H1 (cell line): ENCODE data around the gene SERINC5. TPM values are rescaled to one million over a fixed set of nuclear protein-coding genes. Genes with fewer than 3 reads are reported as not detected.
"Not testable (repeated sequence)": the region's sequence is repeated elsewhere in the genome, so short reads cannot be mapped to it uniquely, and the experiment has no call there.

Experiments
- CTCF ChIA-PET: fragments of 300-600 bp; sonication (Branson Sonifier 250); formaldehyde crosslinking; loops from one replicate; lab custom pipeline; 2021; ENCODE audit not compliant: partially characterized antibody; lab: Charles Lee
- POLR2A ChIA-PET: fragments of 300-600 bp; sonication (Branson Sonifier 250); formaldehyde crosslinking; loops from one replicate; lab custom pipeline; 2021; ENCODE audit warnings: inconsistent platforms; ENCODE audit not compliant: partially characterized antibody; lab: Charles Lee
- DNase-seq, 2 experiments: peaks; one replicate each; pipeline versions ENCODE4 v3.0.0 to v3.0.0-alpha.2; 2010 to 2022; ENCODE audit warnings: low spot score in 2 of 2, low read depth in 1 of 2, mixed read lengths in 1 of 2
- FAIRE-seq: peaks from 2 replicates; lab custom pipeline; 2011; peaks lifted over from hg19 to GRCh38; lab: Jason Lieb, UNC
- H2AFZ ChIP-seq: 2 replicates; pipeline ENCODE4 v1.8.1; 2012; ENCODE audit warnings: low read length, inconsistent platforms
- H2AK5ac ChIP-seq: 2 replicates; pipeline ENCODE4 v1.6.1; 2013; ENCODE audit warnings: low read depth, low read length
- H2BK120ac ChIP-seq: replicated peaks from 2 replicates; pipeline ENCODE3; 2013; ENCODE audit warnings: low read depth, low read length, inconsistent platforms
- H2BK12ac ChIP-seq: 2 replicates; pipeline ENCODE4 v1.6.1; 2013; ENCODE audit warnings: low read depth, low read length
- H2BK15ac ChIP-seq: 2 replicates; pipeline ENCODE4 v1.6.1; 2013; ENCODE audit warnings: low read length
- H2BK20ac ChIP-seq: 2 replicates; pipeline ENCODE4 v1.6.1; 2013; ENCODE audit warnings: low read length
- H2BK5ac ChIP-seq: 2 replicates; pipeline ENCODE4 v1.6.1; 2013; ENCODE audit warnings: low read depth, low read length
- H3K14ac ChIP-seq: 2 replicates; pipeline ENCODE4 v1.6.1; 2013; ENCODE audit warnings: inconsistent platforms; ENCODE audit not compliant: insufficient read length
- H3K18ac ChIP-seq: 2 replicates; pipeline ENCODE4 v1.6.1; 2013; ENCODE audit warnings: low read length; ENCODE audit errors: extremely low read depth
- H3K23ac ChIP-seq: 2 replicates; pipeline ENCODE4 v1.6.1; 2013; ENCODE audit warnings: inconsistent platforms; ENCODE audit not compliant: insufficient read length
- H3K23me2 ChIP-seq: 2 replicates; pipeline ENCODE4 v1.6.1; 2013; ENCODE audit warnings: low read depth, low read length
- H3K27ac ChIP-seq: 2 replicates; pipeline ENCODE4 v1.6.1; 2011; ENCODE audit warnings: low read depth, low read length, inconsistent platforms
- H3K27me3 ChIP-seq, 4 experiments: replicated peaks in 1 of 4; 1 replicate in 1 of 4; 2 replicates in 3 of 4; pipeline versions ENCODE4 v1.6.1 to v1.8.1; 2011 to 2013; ENCODE audit warnings: low read length in 3 of 4, mild to moderate bottlenecking in 3 of 4, inconsistent platforms in 2 of 4, mixed read lengths in 2 of 4, moderate library complexity in 1 of 4; ENCODE audit not compliant: control insufficient read depth in 3 of 4, insufficient read depth in 3 of 4; ENCODE audit errors: extremely low read depth in 1 of 4
- H3K36me3 ChIP-seq, 4 experiments: 2 replicates each; pipeline versions ENCODE4 v1.6.1 to v1.8.1; 2011 to 2013; ENCODE audit warnings: mild to moderate bottlenecking in 4 of 4, low read length in 3 of 4, moderate library complexity in 2 of 4, control low read depth in 1 of 4, inconsistent platforms in 1 of 4; ENCODE audit not compliant: insufficient read depth in 4 of 4, control insufficient read depth in 2 of 4
- H3K4ac ChIP-seq: replicated peaks from 2 replicates; pipeline ENCODE3; 2013; ENCODE audit warnings: low read length, low read depth, mixed read lengths, inconsistent platforms; ENCODE audit not compliant: insufficient read length
- H3K4me1 ChIP-seq, 4 experiments: replicated peaks in 1 of 4; 1 replicate in 1 of 4; 2 replicates in 3 of 4; pipeline versions ENCODE4 v1.6.1 to v1.8.1; 2011 to 2013; ENCODE audit warnings: low read length in 3 of 4, inconsistent platforms in 2 of 4, mixed read lengths in 1 of 4; ENCODE audit not compliant: insufficient read depth in 4 of 4, control insufficient read depth in 3 of 4
- H3K4me2 ChIP-seq, 2 experiments: 2 replicates each; pipeline versions ENCODE4 v1.6.1 to v1.8.1; 2011 to 2013; ENCODE audit warnings: low read depth in 2 of 2, low read length in 2 of 2, control low read depth in 1 of 2, inconsistent platforms in 1 of 2, mild to moderate bottlenecking in 1 of 2; ENCODE audit not compliant: insufficient read depth in 1 of 2
- H3K4me3 ChIP-seq, 4 experiments: fragments of 200-600, 300-600 bp in 1 of 4; sonication (generic), shearing (Covaris generic), sonication (Bioruptor Twin) in 1 of 4; 2 replicates each; pipeline versions ENCODE4 v1.5.1 to v1.8.1; 2011 to 2016; ENCODE audit warnings: low read length in 4 of 4, low read depth in 3 of 4, control low read depth in 2 of 4, inconsistent platforms in 2 of 4, mild to moderate bottlenecking in 2 of 4, mixed read lengths in 1 of 4, moderate library complexity in 1 of 4; ENCODE audit not compliant: insufficient read depth in 2 of 4; ENCODE audit errors: extremely low read depth in 1 of 4
- H3K56ac ChIP-seq: replicated peaks from 2 replicates; pipeline ENCODE3; 2013; ENCODE audit warnings: low read depth, mild to moderate bottlenecking, mixed read lengths, low read length, inconsistent platforms; ENCODE audit not compliant: insufficient read length
- H3K79me1 ChIP-seq: 2 replicates; pipeline ENCODE4 v1.6.1; 2013; ENCODE audit warnings: low read depth, low read length, control low read depth
- H3K79me2 ChIP-seq, 2 experiments: 2 replicates each; pipeline versions ENCODE4 v1.6.1 to v1.8.1; 2012 to 2013; ENCODE audit warnings: low read length in 2 of 2, mild to moderate bottlenecking in 2 of 2, inconsistent platforms in 1 of 2; ENCODE audit not compliant: insufficient read depth in 2 of 2, control insufficient read depth in 1 of 2
- H3K9ac ChIP-seq, 4 experiments: replicated peaks in 1 of 4; 1 replicate in 1 of 4; 2 replicates in 3 of 4; pipeline versions ENCODE4 v1.6.1 to v1.8.1; 2011 to 2013; ENCODE audit warnings: low read depth in 3 of 4, low read length in 3 of 4, control low read depth in 2 of 4, mild to moderate bottlenecking in 2 of 4, moderate library complexity in 2 of 4, inconsistent platforms in 1 of 4; ENCODE audit errors: extremely low read depth in 1 of 4
- H3K9me3 ChIP-seq, 2 experiments: 2 replicates each; pipeline versions ENCODE4 v1.6.1 to v1.8.1; 2012 to 2013; ENCODE audit warnings: mild to moderate bottlenecking in 2 of 2, moderate library complexity in 2 of 2, control low read depth in 1 of 2, inconsistent platforms in 1 of 2, low read depth in 1 of 2, low read length in 1 of 2, mixed read lengths in 1 of 2; ENCODE audit not compliant: insufficient read depth in 2 of 2
- H4K20me1 ChIP-seq, 2 experiments: replicated peaks in 1 of 2; 2 replicates each; pipeline versions ENCODE3 to v1.8.1; 2011 to 2013; ENCODE audit warnings: inconsistent platforms in 2 of 2, low read length in 2 of 2, mild to moderate bottlenecking in 1 of 2; ENCODE audit not compliant: insufficient read depth in 2 of 2, control insufficient read depth in 1 of 2
- H4K5ac ChIP-seq: 2 replicates; pipeline ENCODE4 v1.6.1; 2013; ENCODE audit warnings: low read length, low read depth, mixed read lengths, inconsistent platforms; ENCODE audit not compliant: insufficient read length
- H4K8ac ChIP-seq: 2 replicates; pipeline ENCODE4 v1.8.0; 2013; ENCODE audit warnings: mild to moderate bottlenecking, moderate library complexity, low read length, inconsistent platforms; ENCODE audit not compliant: insufficient read depth; ENCODE audit errors: extremely low read depth
- H4K91ac ChIP-seq: replicated peaks from 2 replicates; pipeline ENCODE3; 2013; ENCODE audit warnings: low read length, mixed read lengths, inconsistent platforms; ENCODE audit not compliant: insufficient read length
- WGBS, 2 experiments: shearing (Covaris generic) in 1 of 2; methylation state at CpG; one replicate each; pipeline versions ENCODE4 v1.1.6 to v1.1.7; 2013 to 2015; ENCODE audit warnings: low lambda C conversion rate in 2 of 2, mixed read lengths in 2 of 2, inconsistent platforms in 1 of 2, low coverage in 1 of 2, missing lambda C conversion rate in 1 of 2; ENCODE audit not compliant: insufficient replicate concordance in 2 of 2, insufficient coverage in 1 of 2, insufficient read length in 1 of 2; ENCODE audit errors: extremely low coverage in 1 of 2, missing lambda C conversion rate in 1 of 2; 5-methylcytosine and 5-hydroxymethylcytosine counted together
- polyA plus RNA-seq, 7 experiments: library from polyadenylated mRNA; depleted of rRNA in 3 of 7; stranded (reverse) in 5 of 7; unstranded in 2 of 7; fragments of >200 nt in 5 of 7; fragments of 200-250 nt in 2 of 7; gene quantifications; 1 replicate in 5 of 7; 2 replicates in 1 of 7; 4 replicates in 1 of 7; pipeline versions ENCODE4 v1.2.1 to v1.2.3, GENCODE V29; 2011 to 2013; ENCODE audit warnings: missing spikeins in 2 of 7, mixed read lengths in 2 of 7
- total RNA-seq: library from RNA; stranded (reverse); fragmentation: NEBNext Ultra II Directional; extraction: Animal tissue kit (Norgen Biotek cat#: 25700); gene quantifications from 2 replicates; pipeline ENCODE4 v1.2.1, GENCODE V29; 2021

The SERINC5 gene
- total and polyA plus RNA-seq, 2 of the 8 experiments (the other 6 are each of a cell fraction or from before 2014, with no cell fraction given) = 32.2 to 149 TPM

- H3K9me3 ChIP-seq, DNase-seq, H3K14ac ChIP-seq, H4K91ac ChIP-seq, H3K27me3 ChIP-seq, CTCF ChIA-PET, H2AK5ac ChIP-seq, H4K8ac ChIP-seq, H3K23ac ChIP-seq, H3K18ac ChIP-seq, H3K36me3 ChIP-seq, H3K4ac ChIP-seq, H2BK20ac ChIP-seq, FAIRE-seq, H3K79me1 ChIP-seq, H4K5ac ChIP-seq, H3K4me2 ChIP-seq, H3K23me2 ChIP-seq, H3K27ac ChIP-seq, H4K20me1 ChIP-seq, H3K9ac ChIP-seq, H2BK5ac ChIP-seq, H3K4me1 ChIP-seq, H2BK120ac ChIP-seq, H2BK15ac ChIP-seq, H2AFZ ChIP-seq, POLR2A ChIA-PET, H3K4me3 ChIP-seq, H3K79me2 ChIP-seq, H2BK12ac ChIP-seq, H3K56ac ChIP-seq: not testable (repeated sequence)
- no CpG with 5 or more reads among the region's 34 CpGs for WGBS, 2 experiments
Observed at GRCh38 chr5:80301342-80301741, 45.5 kb upstream of the SERINC5 start.

- H3K27ac ChIP-seq, H2BK120ac ChIP-seq, FAIRE-seq, H2BK12ac ChIP-seq, DNase-seq, H2AK5ac ChIP-seq, H3K23ac ChIP-seq, H2BK5ac ChIP-seq, H4K8ac ChIP-seq, H2AFZ ChIP-seq, H3K4me3 ChIP-seq, H4K5ac ChIP-seq, H3K79me2 ChIP-seq, H3K14ac ChIP-seq, H3K4me1 ChIP-seq, H3K56ac ChIP-seq, H3K9me3 ChIP-seq, H4K91ac ChIP-seq, H2BK15ac ChIP-seq, CTCF ChIA-PET, H2BK20ac ChIP-seq, H3K4ac ChIP-seq, H3K18ac ChIP-seq, H3K36me3 ChIP-seq, H3K79me1 ChIP-seq, H3K9ac ChIP-seq, H4K20me1 ChIP-seq, POLR2A ChIA-PET, H3K23me2 ChIP-seq, H3K4me2 ChIP-seq, H3K27me3 ChIP-seq: not testable (repeated sequence)
- WGBS, 2 experiments = 93% methylated on average over 16 of the region's 27 CpGs; no CpG with 5 or more reads in 1 of the 2 experiments
Observed at GRCh38 chr5:80300796-80301195, 44.9 kb upstream of the SERINC5 start.
